ENCODE results near the gene DGCR8. TPM values are rescaled to one million over a fixed set of nuclear protein-coding genes. Genes with fewer than 3 reads are reported as not detected.

Gene DGCR8
- total RNA-seq, 1 donor from 2014 or later, result 35.5 TPM

- Histone ChIP-seq H3K4me1 (no peaks in the 10 kb centered on the region), H3K27me3 (no peaks in the 10 kb centered on the region), H3K36me3 (peaks cover 89% of the 10 kb centered on the region), H3K9me3 (no peaks in the 10 kb centered on the region), H3K4me3 (no peak overlapping the region), H3K27ac (no peak overlapping the region)
- ATAC-seq (no peak), DNase-seq (no peak)
- TF ChIP-seq, protein P1, sequence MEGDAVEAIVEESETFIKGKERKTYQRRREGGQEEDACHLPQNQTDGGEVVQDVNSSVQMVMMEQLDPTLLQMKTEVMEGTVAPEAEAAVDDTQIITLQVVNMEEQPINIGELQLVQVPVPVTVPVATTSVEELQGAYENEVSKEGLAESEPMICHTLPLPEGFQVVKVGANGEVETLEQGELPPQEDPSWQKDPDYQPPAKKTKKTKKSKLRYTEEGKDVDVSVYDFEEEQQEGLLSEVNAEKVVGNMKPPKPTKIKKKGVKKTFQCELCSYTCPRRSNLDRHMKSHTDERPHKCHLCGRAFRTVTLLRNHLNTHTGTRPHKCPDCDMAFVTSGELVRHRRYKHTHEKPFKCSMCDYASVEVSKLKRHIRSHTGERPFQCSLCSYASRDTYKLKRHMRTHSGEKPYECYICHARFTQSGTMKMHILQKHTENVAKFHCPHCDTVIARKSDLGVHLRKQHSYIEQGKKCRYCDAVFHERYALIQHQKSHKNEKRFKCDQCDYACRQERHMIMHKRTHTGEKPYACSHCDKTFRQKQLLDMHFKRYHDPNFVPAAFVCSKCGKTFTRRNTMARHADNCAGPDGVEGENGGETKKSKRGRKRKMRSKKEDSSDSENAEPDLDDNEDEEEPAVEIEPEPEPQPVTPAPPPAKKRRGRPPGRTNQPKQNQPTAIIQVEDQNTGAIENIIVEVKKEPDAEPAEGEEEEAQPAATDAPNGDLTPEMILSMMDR (IDR thresholded peaks at IDR 0.05), result no peak
- intact Hi-C loops (cut with DNase I), result no loop called here
Measured at GRCh38 chr22:20110359-20110985, 30.4 kb downstream of the DGCR8 start.

DNA sequence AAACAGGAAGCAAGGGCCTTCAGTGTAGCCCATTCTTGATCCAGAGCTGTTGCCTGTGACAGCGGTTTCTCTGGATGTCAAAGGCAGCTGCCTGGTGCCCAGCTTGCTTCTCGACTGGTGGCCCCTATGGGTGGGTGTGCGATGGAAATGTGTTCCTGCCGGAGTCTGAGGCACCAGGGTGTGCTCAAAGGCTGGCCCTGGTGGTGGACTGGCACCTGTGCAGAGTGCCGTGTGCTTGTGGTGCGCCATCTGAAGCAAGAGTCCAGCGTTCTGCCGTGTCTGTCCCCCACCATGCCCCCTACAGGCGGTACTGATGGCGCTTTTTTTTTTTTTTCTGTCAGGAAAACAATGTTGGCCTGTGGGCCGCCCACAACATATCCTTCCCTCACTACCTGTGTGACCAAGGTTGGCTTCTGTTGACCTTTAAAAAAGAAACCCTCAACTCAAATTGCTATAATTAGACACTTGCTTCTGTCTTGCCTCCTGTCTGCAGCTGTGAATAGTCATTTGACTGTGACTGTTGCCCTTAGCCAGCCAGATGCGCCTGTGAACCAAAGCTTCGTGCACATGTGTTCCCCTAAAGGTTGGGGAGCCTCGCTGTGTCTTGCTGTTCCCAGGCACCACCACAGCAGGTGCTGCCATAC is 31.1 kb downstream of the DGCR8 start:
- Histone ChIP-seq H3K4me1 (peaks cover 6% of the 10 kb centered on the region), H3K4me3 (no peak overlapping the region), H3K27me3 (no peaks in the 10 kb centered on the region), H3K9me3 (no peaks in the 10 kb centered on the region), H3K27ac (no peak overlapping the region), H3K36me3 (peaks cover 86% of the 10 kb centered on the region)
- DNase-seq, result no peak
- intact Hi-C loops (cut with DNase I), result no loop called here
- no peak for ATAC-seq
- TF ChIP-seq, protein P1 (IDR thresholded peaks at IDR 0.05), result peak; percentile 23

- TF ChIP-seq, protein P1 (IDR thresholded peaks at IDR 0.05), result no peak
- peaks cover 78% of the 10 kb centered on the region for H3K36me3 ChIP-seq
- no peak for DNase-seq
- no peak overlapping the region for H3K4me3 ChIP-seq
- no peak for ATAC-seq
- H3K27me3 ChIP-seq, result no peaks in the 10 kb centered on the region
- H3K4me1 ChIP-seq, result peaks cover 10% of the 10 kb centered on the region
- no peak overlapping the region for H3K27ac ChIP-seq
- H3K9me3 ChIP-seq, result no peaks in the 10 kb centered on the region
- intact Hi-C loops (cut with DNase I), result no loop called here
Measured at GRCh38 chr22:20111689-20112622, 31.9 kb downstream of the DGCR8 start.

DNA sequence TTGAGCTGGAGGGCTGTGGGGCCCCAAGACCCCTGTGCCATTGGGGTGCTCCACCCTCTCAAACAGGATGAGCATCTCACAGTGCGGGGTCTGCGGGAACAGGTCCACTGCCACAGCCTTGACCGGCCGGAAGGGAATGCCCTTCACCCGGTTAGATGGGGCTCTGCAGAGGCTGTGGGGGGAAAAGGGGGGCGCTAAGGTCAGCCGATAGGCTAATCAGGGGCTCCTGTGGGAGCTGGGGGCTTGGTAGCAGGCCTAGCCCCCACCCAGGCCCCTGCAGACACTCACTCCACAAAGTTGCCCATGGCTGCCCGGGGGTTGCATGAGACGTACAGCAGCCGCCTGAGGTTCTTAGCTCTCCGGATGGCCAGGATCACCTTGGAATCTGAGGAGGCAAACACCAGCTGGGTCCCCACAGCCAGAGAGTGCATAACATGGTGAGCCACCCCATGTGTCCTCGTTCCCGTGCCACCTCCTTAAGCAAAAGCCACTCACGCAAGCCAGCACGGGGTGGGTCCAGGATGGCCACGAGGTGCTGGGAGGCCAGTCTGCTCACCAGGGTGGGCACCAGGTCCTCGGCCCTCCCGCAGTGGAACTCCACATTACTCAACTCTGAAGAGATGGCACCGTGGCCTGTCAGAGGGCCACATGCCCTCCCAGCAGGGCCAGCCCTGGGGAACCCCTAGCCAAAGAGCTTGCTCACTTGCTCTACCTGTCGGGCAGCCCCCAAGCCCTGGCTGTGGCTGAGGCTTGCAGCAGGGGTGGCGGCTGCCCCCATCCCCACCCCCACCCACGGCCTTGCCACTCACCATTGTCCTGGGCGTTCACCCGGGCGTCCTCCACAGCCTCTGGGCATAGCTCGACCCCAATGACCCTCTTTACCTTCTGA is 32.8 kb downstream of the DGCR8 start:
- TF ChIP-seq, protein P1 (IDR thresholded peaks at IDR 0.05), result no peak
- intact Hi-C loops (cut with DNase I), result no loop called here
- H3K27ac ChIP-seq, result no peak overlapping the region
- no peaks in the 10 kb centered on the region for H3K9me3 ChIP-seq
- H3K27me3 ChIP-seq, result no peaks in the 10 kb centered on the region
- H3K36me3 ChIP-seq, result peaks cover 69% of the 10 kb centered on the region
- H3K4me3 ChIP-seq, result no peak overlapping the region
- H3K4me1 ChIP-seq, result peaks cover 10% of the 10 kb centered on the region
- ATAC-seq (no peak), DNase-seq (no peak)
